H1 (cell line): ENCODE results near the gene COL11A2. TPM values are rescaled to one million over a fixed set of nuclear protein-coding genes. Genes with fewer than 3 reads are reported as not detected.

Experiments used
- CTCF ChIA-PET: fragments of 300-600 bp; sonication (Branson Sonifier 250); formaldehyde crosslinking; loops from one replicate; lab custom pipeline; 2021; ENCODE audit not compliant: partially characterized antibody; lab: Charles Lee
- POLR2A ChIA-PET: fragments of 300-600 bp; sonication (Branson Sonifier 250); formaldehyde crosslinking; loops from one replicate; lab custom pipeline; 2021; ENCODE audit warnings: inconsistent platforms; ENCODE audit not compliant: partially characterized antibody; lab: Charles Lee
- DNase-seq, 2 experiments: peaks; one replicate each; pipeline versions ENCODE4 v3.0.0 to v3.0.0-alpha.2; 2010 to 2022; ENCODE audit warnings: low spot score in 2 of 2, low read depth in 1 of 2, mixed read lengths in 1 of 2
- FAIRE-seq: peaks from 2 replicates; lab custom pipeline; 2011; peaks lifted over from hg19 to GRCh38; lab: Jason Lieb, UNC
- H2AFZ ChIP-seq: 2 replicates; pipeline ENCODE4 v1.8.1; 2012; ENCODE audit warnings: low read length, inconsistent platforms
- H2AK5ac ChIP-seq: 2 replicates; pipeline ENCODE4 v1.6.1; 2013; ENCODE audit warnings: low read depth, low read length
- H2BK120ac ChIP-seq: replicated peaks from 2 replicates; pipeline ENCODE3; 2013; ENCODE audit warnings: low read depth, low read length, inconsistent platforms
- H2BK12ac ChIP-seq: 2 replicates; pipeline ENCODE4 v1.6.1; 2013; ENCODE audit warnings: low read depth, low read length
- H2BK15ac ChIP-seq: 2 replicates; pipeline ENCODE4 v1.6.1; 2013; ENCODE audit warnings: low read length
- H2BK20ac ChIP-seq: 2 replicates; pipeline ENCODE4 v1.6.1; 2013; ENCODE audit warnings: low read length
- H2BK5ac ChIP-seq: 2 replicates; pipeline ENCODE4 v1.6.1; 2013; ENCODE audit warnings: low read depth, low read length
- H3K14ac ChIP-seq: 2 replicates; pipeline ENCODE4 v1.6.1; 2013; ENCODE audit warnings: inconsistent platforms; ENCODE audit not compliant: insufficient read length
- H3K18ac ChIP-seq: 2 replicates; pipeline ENCODE4 v1.6.1; 2013; ENCODE audit warnings: low read length; ENCODE audit errors: extremely low read depth
- H3K23ac ChIP-seq: 2 replicates; pipeline ENCODE4 v1.6.1; 2013; ENCODE audit warnings: inconsistent platforms; ENCODE audit not compliant: insufficient read length
- H3K23me2 ChIP-seq: 2 replicates; pipeline ENCODE4 v1.6.1; 2013; ENCODE audit warnings: low read depth, low read length
- H3K27ac ChIP-seq: 2 replicates; pipeline ENCODE4 v1.6.1; 2011; ENCODE audit warnings: low read depth, low read length, inconsistent platforms
- H3K27me3 ChIP-seq, 4 experiments: replicated peaks in 1 of 4; 1 replicate in 1 of 4; 2 replicates in 3 of 4; pipeline versions ENCODE4 v1.6.1 to v1.8.1; 2011 to 2013; ENCODE audit warnings: low read length in 3 of 4, mild to moderate bottlenecking in 3 of 4, inconsistent platforms in 2 of 4, mixed read lengths in 2 of 4, moderate library complexity in 1 of 4; ENCODE audit not compliant: control insufficient read depth in 3 of 4, insufficient read depth in 3 of 4; ENCODE audit errors: extremely low read depth in 1 of 4
- H3K36me3 ChIP-seq, 4 experiments: 2 replicates each; pipeline versions ENCODE4 v1.6.1 to v1.8.1; 2011 to 2013; ENCODE audit warnings: mild to moderate bottlenecking in 4 of 4, low read length in 3 of 4, moderate library complexity in 2 of 4, control low read depth in 1 of 4, inconsistent platforms in 1 of 4; ENCODE audit not compliant: insufficient read depth in 4 of 4, control insufficient read depth in 2 of 4
- H3K4ac ChIP-seq: replicated peaks from 2 replicates; pipeline ENCODE3; 2013; ENCODE audit warnings: low read length, low read depth, mixed read lengths, inconsistent platforms; ENCODE audit not compliant: insufficient read length
- H3K4me1 ChIP-seq, 4 experiments: replicated peaks in 1 of 4; 1 replicate in 1 of 4; 2 replicates in 3 of 4; pipeline versions ENCODE4 v1.6.1 to v1.8.1; 2011 to 2013; ENCODE audit warnings: low read length in 3 of 4, inconsistent platforms in 2 of 4, mixed read lengths in 1 of 4; ENCODE audit not compliant: insufficient read depth in 4 of 4, control insufficient read depth in 3 of 4
- H3K4me2 ChIP-seq, 2 experiments: 2 replicates each; pipeline versions ENCODE4 v1.6.1 to v1.8.1; 2011 to 2013; ENCODE audit warnings: low read depth in 2 of 2, low read length in 2 of 2, control low read depth in 1 of 2, inconsistent platforms in 1 of 2, mild to moderate bottlenecking in 1 of 2; ENCODE audit not compliant: insufficient read depth in 1 of 2
- H3K4me3 ChIP-seq, 4 experiments: fragments of 200-600, 300-600 bp in 1 of 4; sonication (generic), shearing (Covaris generic), sonication (Bioruptor Twin) in 1 of 4; 2 replicates each; pipeline versions ENCODE4 v1.5.1 to v1.8.1; 2011 to 2016; ENCODE audit warnings: low read length in 4 of 4, low read depth in 3 of 4, control low read depth in 2 of 4, inconsistent platforms in 2 of 4, mild to moderate bottlenecking in 2 of 4, mixed read lengths in 1 of 4, moderate library complexity in 1 of 4; ENCODE audit not compliant: insufficient read depth in 2 of 4; ENCODE audit errors: extremely low read depth in 1 of 4
- H3K56ac ChIP-seq: replicated peaks from 2 replicates; pipeline ENCODE3; 2013; ENCODE audit warnings: low read depth, mild to moderate bottlenecking, mixed read lengths, low read length, inconsistent platforms; ENCODE audit not compliant: insufficient read length
- H3K79me1 ChIP-seq: 2 replicates; pipeline ENCODE4 v1.6.1; 2013; ENCODE audit warnings: low read depth, low read length, control low read depth
- H3K79me2 ChIP-seq, 2 experiments: 2 replicates each; pipeline versions ENCODE4 v1.6.1 to v1.8.1; 2012 to 2013; ENCODE audit warnings: low read length in 2 of 2, mild to moderate bottlenecking in 2 of 2, inconsistent platforms in 1 of 2; ENCODE audit not compliant: insufficient read depth in 2 of 2, control insufficient read depth in 1 of 2
- H3K9ac ChIP-seq, 4 experiments: replicated peaks in 1 of 4; 1 replicate in 1 of 4; 2 replicates in 3 of 4; pipeline versions ENCODE4 v1.6.1 to v1.8.1; 2011 to 2013; ENCODE audit warnings: low read depth in 3 of 4, low read length in 3 of 4, control low read depth in 2 of 4, mild to moderate bottlenecking in 2 of 4, moderate library complexity in 2 of 4, inconsistent platforms in 1 of 4; ENCODE audit errors: extremely low read depth in 1 of 4
- H3K9me3 ChIP-seq, 2 experiments: 2 replicates each; pipeline versions ENCODE4 v1.6.1 to v1.8.1; 2012 to 2013; ENCODE audit warnings: mild to moderate bottlenecking in 2 of 2, moderate library complexity in 2 of 2, control low read depth in 1 of 2, inconsistent platforms in 1 of 2, low read depth in 1 of 2, low read length in 1 of 2, mixed read lengths in 1 of 2; ENCODE audit not compliant: insufficient read depth in 2 of 2
- H4K20me1 ChIP-seq, 2 experiments: replicated peaks in 1 of 2; 2 replicates each; pipeline versions ENCODE3 to v1.8.1; 2011 to 2013; ENCODE audit warnings: inconsistent platforms in 2 of 2, low read length in 2 of 2, mild to moderate bottlenecking in 1 of 2; ENCODE audit not compliant: insufficient read depth in 2 of 2, control insufficient read depth in 1 of 2
- H4K5ac ChIP-seq: 2 replicates; pipeline ENCODE4 v1.6.1; 2013; ENCODE audit warnings: low read length, low read depth, mixed read lengths, inconsistent platforms; ENCODE audit not compliant: insufficient read length
- H4K8ac ChIP-seq: 2 replicates; pipeline ENCODE4 v1.8.0; 2013; ENCODE audit warnings: mild to moderate bottlenecking, moderate library complexity, low read length, inconsistent platforms; ENCODE audit not compliant: insufficient read depth; ENCODE audit errors: extremely low read depth
- H4K91ac ChIP-seq: replicated peaks from 2 replicates; pipeline ENCODE3; 2013; ENCODE audit warnings: low read length, mixed read lengths, inconsistent platforms; ENCODE audit not compliant: insufficient read length
- EZH2 ChIP-seq: fragments of 200-600 bp; sonication (generic); IDR thresholded peaks from 2 replicates; pipeline ENCODE4 v1.7.1; 2012; ENCODE audit warnings: low read depth, mild to moderate bottlenecking, moderate library complexity, low read length, inconsistent platforms; ENCODE audit not compliant: severe bottlenecking
- SP1 ChIP-seq: IDR thresholded peaks from 2 replicates; pipeline ENCODE4 v1.6.1; 2011; ENCODE audit warnings: low read depth, low read length
- TEAD4 ChIP-seq: IDR thresholded peaks from 2 replicates; pipeline ENCODE4 v1.6.1; 2012; ENCODE audit warnings: low read depth, low read length, inconsistent platforms, mixed read lengths
- WGBS, 2 experiments: shearing (Covaris generic) in 1 of 2; methylation state at CpG; one replicate each; pipeline versions ENCODE4 v1.1.6 to v1.1.7; 2013 to 2015; ENCODE audit warnings: low lambda C conversion rate in 2 of 2, mixed read lengths in 2 of 2, inconsistent platforms in 1 of 2, low coverage in 1 of 2, missing lambda C conversion rate in 1 of 2; ENCODE audit not compliant: insufficient replicate concordance in 2 of 2, insufficient coverage in 1 of 2, insufficient read length in 1 of 2; ENCODE audit errors: extremely low coverage in 1 of 2, missing lambda C conversion rate in 1 of 2; 5-methylcytosine and 5-hydroxymethylcytosine counted together
- polyA plus RNA-seq, 7 experiments: library from polyadenylated mRNA; depleted of rRNA in 3 of 7; stranded (reverse) in 5 of 7; unstranded in 2 of 7; fragments of >200 nt in 5 of 7; fragments of 200-250 nt in 2 of 7; gene quantifications; 1 replicate in 5 of 7; 2 replicates in 1 of 7; 4 replicates in 1 of 7; pipeline versions ENCODE4 v1.2.1 to v1.2.3, GENCODE V29; 2011 to 2013; ENCODE audit warnings: missing spikeins in 2 of 7, mixed read lengths in 2 of 7
- total RNA-seq: library from RNA; stranded (reverse); fragmentation: NEBNext Ultra II Directional; extraction: Animal tissue kit (Norgen Biotek cat#: 25700); gene quantifications from 2 replicates; pipeline ENCODE4 v1.2.1, GENCODE V29; 2021
- TF ChIP-seq, protein P1 (sequence below): IDR thresholded peaks from 2 replicates; pipeline ENCODE4 v1.6.1; 2012; ENCODE audit warnings: inconsistent platforms

COL11A2 gene
- total and polyA plus RNA-seq, 2 of the 8 experiments (the other 6 are each of a cell fraction or from before 2014, with no cell fraction given) = 2.8 to 3.8 TPM

DNA sequence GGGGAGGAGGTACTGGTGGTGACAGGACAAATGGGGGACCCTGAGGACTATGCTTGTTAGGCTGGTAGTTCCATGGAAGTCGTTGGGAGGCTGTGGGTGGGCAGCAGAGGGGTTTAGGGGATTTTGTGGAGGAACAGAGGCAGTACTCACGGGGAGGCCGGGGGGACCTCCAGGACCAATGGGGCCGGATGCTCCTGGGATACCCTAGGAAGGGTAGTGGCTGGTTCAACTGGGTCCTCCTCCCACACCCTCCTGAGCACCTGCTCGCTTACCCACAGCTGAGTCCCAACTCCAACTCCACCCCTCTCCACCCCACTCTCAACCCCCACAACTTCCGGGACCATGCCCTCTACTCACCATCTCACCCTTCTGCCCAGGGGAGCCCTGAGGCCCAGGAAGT lies 25.9 kb downstream of the COL11A2 start:
- peaks cover 0 to 4% (median 2%) of the 10 kb centered on the region in 4 experiments; a peak in 5 of 7 replicates for H3K4me1 ChIP-seq
- no peak overlapping the region for H3K14ac ChIP-seq
- H3K23ac ChIP-seq = no peak overlapping the region
- ChIA-PET POLR2A (interaction anchor here (0.9 kb wide), 1 partner anchor 194 kb away, joined by 4 read pairs; no protein-coding TSS in a partner anchor), CTCF (interaction anchor here (0.6 to 2.4 kb wide), 2 partner anchors 18 to 69 kb away, joined by 3 to 6 read pairs; no protein-coding TSS in a partner anchor)
- H2BK15ac ChIP-seq = no peak overlapping the region
- FAIRE-seq = no peak
- no peak overlapping the region for H3K18ac ChIP-seq
- H2AK5ac ChIP-seq = no peak overlapping the region
- H2BK12ac ChIP-seq = no peak overlapping the region
- H3K27ac ChIP-seq = no peak overlapping the region
- H4K20me1 ChIP-seq = no peaks in the 10 kb centered on the region
- no peak overlapping the region for H2AFZ ChIP-seq
- H3K79me1 ChIP-seq = no peaks in the 10 kb centered on the region
- no peak overlapping the region for H3K4me3 ChIP-seq
- H4K8ac ChIP-seq = no peak overlapping the region
- H3K9ac ChIP-seq = no peak overlapping the region
- peaks cover 0 to 8% (median 2%) of the 10 kb centered on the region in 4 experiments; a peak in 4 of 7 replicates for H3K27me3 ChIP-seq
- H3K23me2 ChIP-seq = peaks cover 7% of the 10 kb centered on the region; the same call in 1 of the 2 replicates
- no peak overlapping the region for H4K91ac ChIP-seq
- 87% methylated on average over 6 of the region's 6 CpGs; no CpG with 5 or more reads in 1 of the 2 experiments for WGBS, 2 experiments
- H3K9me3 ChIP-seq = no peaks in the 10 kb centered on the region
- H2BK20ac ChIP-seq = no peak overlapping the region
- no peak overlapping the region for H3K4ac ChIP-seq
- no peak overlapping the region for H2BK120ac ChIP-seq
- no peak overlapping the region for H3K56ac ChIP-seq
- no peaks in the 10 kb centered on the region for H3K36me3 ChIP-seq
- no peak for DNase-seq
- H4K5ac ChIP-seq = no peak overlapping the region
- H2BK5ac ChIP-seq = no peak overlapping the region
- no peak overlapping the region for H3K4me2 ChIP-seq
- no peaks in the 10 kb centered on the region for H3K79me2 ChIP-seq
- TF ChIP-seq EZH2 (no peak), SP1 (no peak), TEAD4 (no peak)
- TF ChIP-seq, protein P1, sequence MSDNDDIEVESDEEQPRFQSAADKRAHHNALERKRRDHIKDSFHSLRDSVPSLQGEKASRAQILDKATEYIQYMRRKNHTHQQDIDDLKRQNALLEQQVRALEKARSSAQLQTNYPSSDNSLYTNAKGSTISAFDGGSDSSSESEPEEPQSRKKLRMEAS = no peak
